CD4-positive, alpha-beta T cell treated with Interleukin-1 beta for 1 hour (primary cell): ENCODE measurements around the gene LNP1.
A peak's percentile ranks its signal among the peaks of the same experiment; 100 is the strongest.

ENCODE experiments used
- DNase-seq, 2 donors: peaks; one replicate each; pipeline ENCODE4 v3.0.0-alpha.2; 2020 to 2022

LNP1 gene

GRCh38 chr3:100483529-100483928 is 82.2 kb downstream of the LNP1 start:
- DNase-seq: no peak

- no peak for DNase-seq
Observed at GRCh38 chr3:100486808-100487207, 85.5 kb downstream of the LNP1 start.

- DNase-seq: no peak
Observed at GRCh38 chr3:100489118-100489517, 87.8 kb downstream of the LNP1 start.

GRCh38 chr3:100492059-100493006 is 91.0 kb downstream of the LNP1 start, which contains the start of gene TMEM45A:
Gene TMEM45A, plus strand, starts transcription at chr3:100492619. Its CDS starts 62,593 bp downstream, at chr3:100555212.
- peak; percentile 79 for DNase-seq

GRCh38 chr3:100496711-100497261 is 95.4 kb downstream of the LNP1 start:
- no peak for DNase-seq

GRCh38 chr3:100499651-100500050 is 98.3 kb downstream of the LNP1 start:
- DNase-seq: no peak

- no peak for DNase-seq
Observed at GRCh38 chr3:100500320-100500880, 99.1 kb downstream of the LNP1 start.

GRCh38 chr3:100503448-100503847 is 102.1 kb downstream of the LNP1 start:
- DNase-seq: no peak
